Esophagus muscularis mucosa (tissue), 4 donors: Measurements from ENCODE around the gene PIM1. TPM values are rescaled to one million over a fixed set of nuclear protein-coding genes. Genes with fewer than 3 reads are reported as not detected.

ENCODE experiments used
- DNase-seq: peaks from one replicate; pipeline ENCODE4 v3.0.0-alpha.2; 2017; ENCODE audit errors: extremely low spot score
- H3K27ac ChIP-seq, 4 donors: fragments of 200-600 bp; sonication (generic); replicated peaks in 1 of 4; 1 replicate in 3 of 4; 2 replicates in 1 of 4; pipeline ENCODE4 v1.5.1; 2016 to 2019; ENCODE audit warnings: mild to moderate bottlenecking in 1 of 4
- H3K27me3 ChIP-seq, 4 donors: fragments of 200-600 bp; sonication (generic); one replicate each; pipeline versions ENCODE4 v1.5.1 to v1.6.0; 2016 to 2019
- H3K36me3 ChIP-seq, 4 donors: fragments of 200-600 bp; sonication (generic); one replicate each; pipeline ENCODE4 v1.5.1; 2016 to 2019
- H3K4me1 ChIP-seq, 4 donors: fragments of 200-600 bp; sonication (generic); one replicate each; pipeline ENCODE4 v1.5.1; 2016 to 2019
- H3K4me3 ChIP-seq, 4 donors: fragments of 200-600 bp; sonication (generic); 1 replicate in 2 of 4; 2 replicates in 2 of 4; pipeline ENCODE4 v1.5.1; 2016 to 2019; ENCODE audit warnings: mild to moderate bottlenecking in 4 of 4, moderate library complexity in 1 of 4
- H3K9me3 ChIP-seq, 4 donors: fragments of 200-600 bp; sonication (generic); 1 replicate in 3 of 4; 2 replicates in 1 of 4; pipeline ENCODE4 v1.5.1; 2016 to 2019
- CTCF ChIP-seq, 3 experiments: fragments of 200-600 bp in 2 of 3; fragments of 450-650 bp in 1 of 3; sonication (generic) in 2 of 3; IDR thresholded peaks; one replicate each; pipeline ENCODE4 v1.5.1; 2017 to 2019; ENCODE audit warnings: antibody characterized with exemption in 3 of 3, mild to moderate bottlenecking in 2 of 3, moderate library complexity in 1 of 3
- EP300 ChIP-seq: sonication (generic); formaldehyde crosslinking; IDR thresholded peaks from one replicate; pipeline ENCODE4 v1.6.1; 2017; ENCODE audit warnings: antibody characterized with exemption
- POLR2A ChIP-seq: fragments of 450-650 bp; IDR thresholded peaks from one replicate; pipeline ENCODE4 v1.6.1; 2017; ENCODE audit warnings: antibody characterized with exemption, moderate library complexity, mild to moderate bottlenecking, low read depth
- POLR2AphosphoS5 ChIP-seq, 2 donors: sonication (generic); formaldehyde crosslinking; IDR thresholded peaks; one replicate each; pipeline ENCODE4 v1.6.1; 2017; ENCODE audit warnings: antibody characterized with exemption in 2 of 2
- WGBS: methylation state at CpG from one replicate; pipeline ENCODE4 v1.1.5; 2018; 5-methylcytosine and 5-hydroxymethylcytosine counted together
- intact Hi-C: fragments of 100-400 bp; cut with DNase I; formaldehyde crosslinking; loops from one replicate; pipeline ENCODE4 v1.15.1; 2023
- total RNA-seq, 4 donors: library from RNA; depleted of rRNA; stranded (reverse); fragments of >200 nt; gene quantifications; one replicate each; pipeline versions ENCODE4 v1.1.0 to v1.2.1, GENCODE V29; 2016

PIM1 gene
- total RNA-seq, result 100 to 1,000 TPM in 1 of 4 donors, 10 to 100 TPM in 3; 26.0 to 176 (median 26.5) TPM

GRCh38 chr6:37169496-37170272 is at the start of gene PIM1:
TSS of gene PIM1 (plus strand) at chr6:37170152. CDS start at chr6:37170576, 424 bp downstream.
- peak within 1 kb of the TSS; percentile 96 to 99 (median 97) for H3K27ac ChIP-seq
- DNase-seq, result peak; percentile 100
- peak within 1 kb of the TSS; percentile 84 to 98 (median 92) for H3K4me3 ChIP-seq
- H3K4me1 ChIP-seq, result peaks cover 30 to 47% (median 40%) of the 10 kb centered on the region in 4 donors
- peaks cover 0 to 4% (median 0%) of the 10 kb centered on the region in 4 donors for H3K27me3 ChIP-seq
- no peaks in the 10 kb centered on the region for H3K9me3 ChIP-seq
- 2% methylated on average over 29 of the region's 90 CpGs for WGBS
- intact Hi-C loops, result loop anchor here (2.0 kb wide), 2 partner anchors 39 to 67 kb away; no protein-coding TSS in a partner anchor
- TF ChIP-seq EP300 (no peak), POLR2AphosphoS5 (IDR thresholded peaks at IDR 0.05) (peak; percentile 83 to 95), POLR2A (peak; percentile 94), CTCF (IDR thresholded peaks at IDR 0.05) (peak in 1 of 3 experiments; percentile 23)
- H3K36me3 ChIP-seq, result peaks cover 23 to 24% (median 23%) of the 10 kb centered on the region in 4 donors

GRCh38 chr6:37121556-37121955 is 48.4 kb upstream of the PIM1 start:
- DNase-seq, result no peak
- H3K4me3 ChIP-seq, result no peak overlapping the region
- WGBS, result 94% methylated on average over 4 of the region's 4 CpGs
- H3K9me3 ChIP-seq, result no peaks in the 10 kb centered on the region
- no peaks in the 10 kb centered on the region for H3K36me3 ChIP-seq
- no peak overlapping the region for H3K27ac ChIP-seq
- H3K27me3 ChIP-seq, result no peaks in the 10 kb centered on the region
- TF ChIP-seq POLR2A (no peak), CTCF (IDR thresholded peaks at IDR 0.05) (no peak), POLR2AphosphoS5 (IDR thresholded peaks at IDR 0.05) (no peak), EP300 (no peak)
- H3K4me1 ChIP-seq, result peaks cover 0 to 11% (median 10%) of the 10 kb centered on the region in 4 donors
- intact Hi-C loops, result no loop called here

GRCh38 chr6:37122861-37123260 is 47.1 kb upstream of the PIM1 start:
- TF ChIP-seq POLR2AphosphoS5 (IDR thresholded peaks at IDR 0.05), result no peak
- TF ChIP-seq CTCF (IDR thresholded peaks at IDR 0.05), result no peak
- TF ChIP-seq POLR2A, result no peak
- no peak for TF ChIP-seq EP300
- Histone ChIP-seq H3K36me3 (no peaks in the 10 kb centered on the region), H3K27me3 (no peaks in the 10 kb centered on the region), H3K4me1 (peaks cover 9 to 13% (median 10%) of the 10 kb centered on the region in 4 donors), H3K9me3 (no peaks in the 10 kb centered on the region), H3K4me3 (no peak overlapping the region), H3K27ac (no peak overlapping the region)
- WGBS, result 96% methylated on average over 5 of the region's 5 CpGs
- intact Hi-C loops, result no loop called here
- DNase-seq, result no peak

- no peaks in the 10 kb centered on the region for H3K36me3 ChIP-seq
- no peak for DNase-seq
- no peaks in the 10 kb centered on the region for H3K9me3 ChIP-seq
- intact Hi-C loops, result loop anchor here (2.0 kb wide), 1 partner anchor 49 kb away; no protein-coding TSS in a partner anchor
- peaks cover 11 to 26% (median 19%) of the 10 kb centered on the region in 4 donors for H3K4me1 ChIP-seq
- TF ChIP-seq POLR2A (no peak), POLR2AphosphoS5 (IDR thresholded peaks at IDR 0.05) (no peak), EP300 (no peak), CTCF (IDR thresholded peaks at IDR 0.05) (no peak)
- no peaks in the 10 kb centered on the region for H3K27me3 ChIP-seq
- WGBS, result 96% methylated on average over 14 of the region's 15 CpGs
- H3K4me3 ChIP-seq, result no peak overlapping the region
- no peak overlapping the region for H3K27ac ChIP-seq
Observed at GRCh38 chr6:37123957-37124729, 45.8 kb upstream of the PIM1 start.
